ENCODE results near the gene PNPLA6. TPM values are rescaled to one million over a fixed set of nuclear protein-coding genes. Genes with fewer than 3 reads are reported as not detected.
A peak's percentile ranks its signal among the peaks of the same experiment; 100 is the strongest.

The PNPLA6 gene
- total and polyA plus RNA-seq, 2 of the 8 experiments (the other 6 are each of a cell fraction or from before 2014, with no cell fraction given) = 55.1 to 121 TPM

DNA sequence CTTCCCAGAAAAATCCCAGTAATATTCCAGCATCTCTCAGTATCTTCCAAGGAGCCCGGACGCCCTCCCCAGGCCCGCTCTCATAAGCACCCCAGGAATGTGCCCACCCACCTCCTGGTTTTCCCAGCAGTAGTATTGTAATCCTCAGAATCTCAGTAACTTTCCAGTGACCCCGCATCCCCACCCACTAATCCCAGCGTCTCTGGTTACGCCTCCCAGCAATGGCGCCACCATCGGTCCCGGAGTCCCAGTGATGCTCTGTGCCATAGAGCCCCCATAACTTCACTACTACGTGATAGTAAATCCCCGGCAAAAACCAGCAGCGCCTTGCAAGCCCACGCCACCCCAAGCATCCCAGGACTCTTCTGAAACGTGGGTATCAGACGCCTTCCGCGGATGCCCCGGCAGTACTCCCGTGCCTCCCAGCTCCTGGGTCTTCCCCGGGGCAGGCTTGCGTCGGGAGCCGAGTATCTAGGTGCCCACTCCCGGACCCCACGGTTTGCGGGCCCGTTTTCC lies 928 bp upstream of the PNPLA6 start (continued):
- TF ChIP-seq HDAC2 (IDR thresholded peaks at IDR 0.05; ENCODE audit: borderline replicate concordance in 1 of 2, low read depth in 2 of 2, low read length in 2 of 2) (peak in 1 of 2 experiments; percentile 60; a peak in 1 of 4 replicates), CREB1 (IDR thresholded peaks at IDR 0.05) (no peak), CBX5 (IDR thresholded peaks at IDR 0.05; ENCODE audit: low read depth, low read length) (no peak), SIN3A (conservative IDR thresholded peaks at IDR 0.05 in 1 of 2, IDR thresholded peaks at IDR 0.05 in 1 of 2; ENCODE audit: low read depth in 1 of 2, low read length in 2 of 2) (0 out of 4 replicates have a peak, but pooled peaks of 1 of the 2 experiments have one; percentile 8), TEAD4 (IDR thresholded peaks at IDR 0.05; ENCODE audit: low read depth, low read length) (peak; percentile 86), EP300 (IDR thresholded peaks at IDR 0.05; ENCODE audit: borderline replicate concordance in 1 of 2, low read depth in 2 of 2, low read length in 2 of 2) (no peak), RAD21 (IDR thresholded peaks at IDR 0.05 in 1 of 2, conservative IDR thresholded peaks at IDR 0.05 in 1 of 2; ENCODE audit: low read depth in 2 of 2, low read length in 2 of 2) (peak; percentile 24 to 43; a peak in 3 of 4 replicates), SAP30 (IDR thresholded peaks at IDR 0.05; ENCODE audit: insufficient read depth, insufficient replicate concordance, low read length) (peak; percentile 33)
- TF ChIP-seq, protein P1, sequence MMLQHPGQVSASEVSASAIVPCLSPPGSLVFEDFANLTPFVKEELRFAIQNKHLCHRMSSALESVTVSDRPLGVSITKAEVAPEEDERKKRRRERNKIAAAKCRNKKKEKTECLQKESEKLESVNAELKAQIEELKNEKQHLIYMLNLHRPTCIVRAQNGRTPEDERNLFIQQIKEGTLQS (IDR thresholded peaks at IDR 0.05; ENCODE audit: insufficient read depth, low read depth, low read length) = no peak
- TF ChIP-seq, protein P2, sequence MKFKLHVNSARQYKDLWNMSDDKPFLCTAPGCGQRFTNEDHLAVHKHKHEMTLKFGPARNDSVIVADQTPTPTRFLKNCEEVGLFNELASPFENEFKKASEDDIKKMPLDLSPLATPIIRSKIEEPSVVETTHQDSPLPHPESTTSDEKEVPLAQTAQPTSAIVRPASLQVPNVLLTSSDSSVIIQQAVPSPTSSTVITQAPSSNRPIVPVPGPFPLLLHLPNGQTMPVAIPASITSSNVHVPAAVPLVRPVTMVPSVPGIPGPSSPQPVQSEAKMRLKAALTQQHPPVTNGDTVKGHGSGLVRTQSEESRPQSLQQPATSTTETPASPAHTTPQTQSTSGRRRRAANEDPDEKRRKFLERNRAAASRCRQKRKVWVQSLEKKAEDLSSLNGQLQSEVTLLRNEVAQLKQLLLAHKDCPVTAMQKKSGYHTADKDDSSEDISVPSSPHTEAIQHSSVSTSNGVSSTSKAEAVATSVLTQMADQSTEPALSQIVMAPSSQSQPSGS (IDR thresholded peaks at IDR 0.05; ENCODE audit: low read length) = no peak
- TF ChIP-seq, protein P3, sequence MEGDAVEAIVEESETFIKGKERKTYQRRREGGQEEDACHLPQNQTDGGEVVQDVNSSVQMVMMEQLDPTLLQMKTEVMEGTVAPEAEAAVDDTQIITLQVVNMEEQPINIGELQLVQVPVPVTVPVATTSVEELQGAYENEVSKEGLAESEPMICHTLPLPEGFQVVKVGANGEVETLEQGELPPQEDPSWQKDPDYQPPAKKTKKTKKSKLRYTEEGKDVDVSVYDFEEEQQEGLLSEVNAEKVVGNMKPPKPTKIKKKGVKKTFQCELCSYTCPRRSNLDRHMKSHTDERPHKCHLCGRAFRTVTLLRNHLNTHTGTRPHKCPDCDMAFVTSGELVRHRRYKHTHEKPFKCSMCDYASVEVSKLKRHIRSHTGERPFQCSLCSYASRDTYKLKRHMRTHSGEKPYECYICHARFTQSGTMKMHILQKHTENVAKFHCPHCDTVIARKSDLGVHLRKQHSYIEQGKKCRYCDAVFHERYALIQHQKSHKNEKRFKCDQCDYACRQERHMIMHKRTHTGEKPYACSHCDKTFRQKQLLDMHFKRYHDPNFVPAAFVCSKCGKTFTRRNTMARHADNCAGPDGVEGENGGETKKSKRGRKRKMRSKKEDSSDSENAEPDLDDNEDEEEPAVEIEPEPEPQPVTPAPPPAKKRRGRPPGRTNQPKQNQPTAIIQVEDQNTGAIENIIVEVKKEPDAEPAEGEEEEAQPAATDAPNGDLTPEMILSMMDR (IDR thresholded peaks at IDR 0.05; ENCODE audit: control extremely low read depth in 1 of 3, insufficient read depth in 1 of 3, low read depth in 1 of 3, low read length in 3 of 3) = peak in 1 of 3 experiments; percentile 9; a peak in 2 of 4 replicates

Data from H1 (cell line).